BLaER1 (cell line): ENCODE data around the gene CCDC63.

ENCODE experiments used
- H3K27ac ChIP-seq: shearing (Covaris generic); formaldehyde crosslinking; 2 replicates; pipeline ENCODE4 v1.8.1; 2022
- H3K27me3 ChIP-seq: shearing (Covaris generic); formaldehyde crosslinking; 2 replicates; pipeline ENCODE4 v1.8.1; 2022
- H3K36me3 ChIP-seq: shearing (Covaris generic); formaldehyde crosslinking; 2 replicates; pipeline ENCODE4 v1.8.1; 2022
- H3K4me1 ChIP-seq: shearing (Covaris generic); formaldehyde crosslinking; 2 replicates; pipeline ENCODE4 v1.8.1; 2022
- H3K4me2 ChIP-seq: shearing (Covaris generic); formaldehyde crosslinking; 2 replicates; pipeline ENCODE4 v1.8.1; 2022
- H3K4me3 ChIP-seq: shearing (Covaris generic); formaldehyde crosslinking; 2 replicates; pipeline ENCODE4 v1.8.1; 2022
- H3K9ac ChIP-seq: shearing (Covaris generic); formaldehyde crosslinking; 2 replicates; pipeline ENCODE4 v1.8.1; 2022
- H3K9me3 ChIP-seq: shearing (Covaris generic); formaldehyde crosslinking; 2 replicates; pipeline ENCODE4 v1.8.1; 2022
- H4K20me1 ChIP-seq: shearing (Covaris generic); formaldehyde crosslinking; 2 replicates; pipeline ENCODE4 v1.8.1; 2022
- Cebpa-rat ChIP-seq: shearing (Covaris generic); IDR thresholded peaks from 2 replicates; pipeline ENCODE4 v1.8.1; 2022

The CCDC63 gene

GRCh38 chr12:110901401-110901800 lies 54.6 kb downstream of the CCDC63 start:
- no peaks in the 10 kb centered on the region for H3K9me3 ChIP-seq
- H3K4me3 ChIP-seq, result no peak overlapping the region
- peaks cover 4% of the 10 kb centered on the region; the same call in 1 of the 2 replicates for H3K4me1 ChIP-seq
- H3K27me3 ChIP-seq, result no peaks in the 10 kb centered on the region
- no peak overlapping the region for H3K4me2 ChIP-seq
- no peak for TF ChIP-seq Cebpa-rat
- no peak overlapping the region for H3K27ac ChIP-seq
- no peak overlapping the region for H3K9ac ChIP-seq
- no peaks in the 10 kb centered on the region for H4K20me1 ChIP-seq
- no peaks in the 10 kb centered on the region for H3K36me3 ChIP-seq

GRCh38 chr12:110903511-110903910 lies 56.7 kb downstream of the CCDC63 start:
- Histone ChIP-seq H4K20me1 (no peaks in the 10 kb centered on the region), H3K4me3 (no peak overlapping the region), H3K27me3 (no peaks in the 10 kb centered on the region), H3K36me3 (no peaks in the 10 kb centered on the region), H3K9me3 (no peaks in the 10 kb centered on the region), H3K4me2 (no peak overlapping the region), H3K27ac (no peak overlapping the region), H3K9ac (no peak overlapping the region), H3K4me1 (peaks cover 6% of the 10 kb centered on the region; the same call in 1 of the 2 replicates)
- no peak for TF ChIP-seq Cebpa-rat

- no peak for TF ChIP-seq Cebpa-rat
- no peak overlapping the region for H3K4me3 ChIP-seq
Measured at GRCh38 chr12:110906083-110906482, 59.3 kb downstream of the CCDC63 start.

GRCh38 chr12:110906516-110906915 lies 59.7 kb downstream of the CCDC63 start:
- no peaks in the 10 kb centered on the region for H3K27me3 ChIP-seq
- no peaks in the 10 kb centered on the region for H3K36me3 ChIP-seq
- H3K9me3 ChIP-seq, result no peaks in the 10 kb centered on the region
- H3K27ac ChIP-seq, result no peak overlapping the region
- H3K4me1 ChIP-seq, result peaks cover 6% of the 10 kb centered on the region; the same call in 1 of the 2 replicates
- H3K9ac ChIP-seq, result no peak overlapping the region
- H3K4me3 ChIP-seq, result no peak overlapping the region
- no peak for TF ChIP-seq Cebpa-rat
- H4K20me1 ChIP-seq, result no peaks in the 10 kb centered on the region
- H3K4me2 ChIP-seq, result no peak overlapping the region

More at GRCh38 chr12:110906083-110906482, 59.3 kb downstream of the CCDC63 start:
- Histone ChIP-seq H4K20me1 (no peaks in the 10 kb centered on the region), H3K4me2 (no peak overlapping the region), H3K9me3 (no peaks in the 10 kb centered on the region), H3K27me3 (no peaks in the 10 kb centered on the region), H3K4me1 (peaks cover 6% of the 10 kb centered on the region; the same call in 1 of the 2 replicates), H3K9ac (no peak overlapping the region), H3K36me3 (no peaks in the 10 kb centered on the region), H3K27ac (no peak overlapping the region)

- Histone ChIP-seq H3K9me3 (no peaks in the 10 kb centered on the region), H3K36me3 (no peaks in the 10 kb centered on the region), H4K20me1 (no peaks in the 10 kb centered on the region), H3K27ac (no peak overlapping the region), H3K4me3 (no peak overlapping the region), H3K4me1 (peaks cover 6% of the 10 kb centered on the region; the same call in 1 of the 2 replicates), H3K4me2 (no peak overlapping the region), H3K27me3 (no peaks in the 10 kb centered on the region), H3K9ac (no peak overlapping the region)
- no peak for TF ChIP-seq Cebpa-rat
Measured at GRCh38 chr12:110906985-110907384, 60.2 kb downstream of the CCDC63 start.

- H3K4me2 ChIP-seq, result no peak overlapping the region
Measured at GRCh38 chr12:110907583-110907982, 60.8 kb downstream of the CCDC63 start.

GRCh38 chr12:110908377-110909152 lies 61.8 kb downstream of the CCDC63 start:
- H3K9ac ChIP-seq, result no peak overlapping the region
- H3K36me3 ChIP-seq, result no peaks in the 10 kb centered on the region
- no peak overlapping the region for H3K27ac ChIP-seq
- H3K4me1 ChIP-seq, result peaks cover 6% of the 10 kb centered on the region; the same call in 1 of the 2 replicates
- H3K4me2 ChIP-seq, result no peak overlapping the region
- H4K20me1 ChIP-seq, result no peaks in the 10 kb centered on the region
- H3K9me3 ChIP-seq, result no peaks in the 10 kb centered on the region
- no peaks in the 10 kb centered on the region for H3K27me3 ChIP-seq
- TF ChIP-seq Cebpa-rat, result no peak
- no peak overlapping the region for H3K4me3 ChIP-seq

More at GRCh38 chr12:110907583-110907982, 60.8 kb downstream of the CCDC63 start:
- peaks cover 6% of the 10 kb centered on the region; the same call in 1 of the 2 replicates for H3K4me1 ChIP-seq
- no peaks in the 10 kb centered on the region for H3K9me3 ChIP-seq
- no peaks in the 10 kb centered on the region for H4K20me1 ChIP-seq
- H3K27me3 ChIP-seq, result no peaks in the 10 kb centered on the region
- no peak overlapping the region for H3K9ac ChIP-seq
- no peak overlapping the region for H3K4me3 ChIP-seq
- H3K36me3 ChIP-seq, result no peaks in the 10 kb centered on the region
- no peak overlapping the region for H3K27ac ChIP-seq
- no peak for TF ChIP-seq Cebpa-rat

- Histone ChIP-seq H3K4me1 (no peaks in the 10 kb centered on the region), H4K20me1 (no peaks in the 10 kb centered on the region), H3K36me3 (no peaks in the 10 kb centered on the region), H3K9me3 (no peaks in the 10 kb centered on the region), H3K27ac (no peak overlapping the region), H3K9ac (no peak overlapping the region), H3K4me2 (no peak overlapping the region), H3K4me3 (no peak overlapping the region), H3K27me3 (no peaks in the 10 kb centered on the region)
- no peak for TF ChIP-seq Cebpa-rat
Measured at GRCh38 chr12:110912263-110912662, 65.5 kb downstream of the CCDC63 start.

- H3K4me1 ChIP-seq, result peaks cover 3% of the 10 kb centered on the region; the same call in 1 of the 2 replicates
- H3K9ac ChIP-seq, result no peak overlapping the region
- H3K4me3 ChIP-seq, result no peak overlapping the region
- no peak overlapping the region for H3K27ac ChIP-seq
- no peak overlapping the region for H3K4me2 ChIP-seq
- H4K20me1 ChIP-seq, result no peaks in the 10 kb centered on the region
- no peaks in the 10 kb centered on the region for H3K27me3 ChIP-seq
- TF ChIP-seq Cebpa-rat, result no peak
- no peaks in the 10 kb centered on the region for H3K36me3 ChIP-seq
- no peaks in the 10 kb centered on the region for H3K9me3 ChIP-seq
Measured at GRCh38 chr12:110913119-110914056, 66.6 kb downstream of the CCDC63 start.
